IMR-90 (cell line): Measurements from ENCODE around the gene CHRM1. TPM values are rescaled to one million over a fixed set of nuclear protein-coding genes. Genes with fewer than 3 reads are reported as not detected.
"Not testable (repeated sequence)": the region's sequence is repeated elsewhere in the genome, so short reads cannot be mapped to it uniquely, and the experiment has no call there.

Experiments
- ATAC-seq: fragments of 200-7000 bp; cut with Tn5 transposase; 2 replicates; pipeline ENCODE4 v1.9.1; 2020; ENCODE audit warnings: low read depth, mild to moderate bottlenecking, moderate library complexity
- BruUV-seq: library from RNA; stranded (reverse); fragments of 400-500 nt; replicated peaks from 2 replicates; lab custom pipeline; 2021; lab: Mats Ljungman, UMichigan
- CTCF ChIA-PET: fragments of 300-600 bp; formaldehyde crosslinking; extraction: SDS; loops from one replicate; lab custom pipeline; 2021; ENCODE audit warnings: antibody characterized with exemption; lab: Yijun Ruan, JAX
- POLR2A ChIA-PET: fragments of 300-600 bp; sonication (Branson Sonifier 250); formaldehyde crosslinking; loops from one replicate; lab custom pipeline; 2022; ENCODE audit warnings: antibody characterized with exemption; ENCODE audit not compliant: unreplicated experiment; lab: Charles Lee
- DNase-seq: peaks from one replicate; pipeline ENCODE4 v3.0.0; 2013
- H2AFZ ChIP-seq: replicated peaks from 2 replicates; pipeline ENCODE3; 2013; ENCODE audit warnings: low read length, mild to moderate bottlenecking; ENCODE audit not compliant: poor library complexity
- H2AK5ac ChIP-seq: 2 replicates; pipeline ENCODE4 v1.6.1; 2013; ENCODE audit warnings: low read depth, low read length, inconsistent platforms
- H2AK9ac ChIP-seq: replicated peaks from 2 replicates; pipeline ENCODE3; 2013; ENCODE audit warnings: mild to moderate bottlenecking, low read depth, low read length, moderate library complexity; ENCODE audit not compliant: poor library complexity
- H2BK120ac ChIP-seq: 2 replicates; pipeline ENCODE4 v1.6.1; 2013; ENCODE audit warnings: low read depth, low read length, inconsistent platforms
- H2BK15ac ChIP-seq: 3 replicates; pipeline ENCODE4 v1.6.1; 2013; ENCODE audit warnings: low read depth, low read length, inconsistent platforms
- H2BK20ac ChIP-seq: 2 replicates; pipeline ENCODE4 v1.6.1; 2013; ENCODE audit warnings: low read depth, mild to moderate bottlenecking, inconsistent platforms, low read length, moderate library complexity
- H2BK5ac ChIP-seq: 2 replicates; pipeline ENCODE4 v1.6.1; 2013; ENCODE audit warnings: mild to moderate bottlenecking, low read depth, low read length, inconsistent platforms; ENCODE audit not compliant: poor library complexity, severe bottlenecking
- H3K14ac ChIP-seq: replicated peaks from 2 replicates; pipeline ENCODE4 v1.6.1; 2013; ENCODE audit warnings: low read depth, low read length, inconsistent platforms
- H3K18ac ChIP-seq: 2 replicates; pipeline ENCODE4 v1.6.1; 2013; ENCODE audit warnings: low read depth, low read length, control low read depth
- H3K23ac ChIP-seq: 2 replicates; pipeline ENCODE4 v1.6.1; 2013; ENCODE audit warnings: low read depth, low read length, inconsistent platforms
- H3K27ac ChIP-seq: 2 replicates; pipeline ENCODE4 v1.5.1; 2013; ENCODE audit warnings: mild to moderate bottlenecking, control low read depth, low read length; ENCODE audit not compliant: insufficient read depth
- H3K27me3 ChIP-seq: 2 replicates; pipeline ENCODE4 v1.6.1; 2013; ENCODE audit warnings: low read length; ENCODE audit not compliant: control insufficient read depth, insufficient read depth
- H3K36me3 ChIP-seq: 2 replicates; pipeline ENCODE4 v1.6.1; 2013; ENCODE audit warnings: low read length, mixed read lengths; ENCODE audit not compliant: control insufficient read depth, insufficient read depth
- H3K4ac ChIP-seq: 2 replicates; pipeline ENCODE4 v1.6.1; 2013; ENCODE audit warnings: low read depth, low read length, inconsistent platforms
- H3K4me1 ChIP-seq: 2 replicates; pipeline ENCODE4 v1.6.1; 2013; ENCODE audit warnings: low read length, mixed read lengths; ENCODE audit not compliant: control insufficient read depth, insufficient read depth
- H3K4me2 ChIP-seq: 2 replicates; pipeline ENCODE4 v1.6.1; 2013; ENCODE audit warnings: low read depth, mild to moderate bottlenecking, control low read depth, low read length, moderate library complexity
- H3K4me3 ChIP-seq: 2 replicates; pipeline ENCODE4 v1.5.1; 2013; ENCODE audit warnings: low read depth, mild to moderate bottlenecking, control low read depth, low read length, moderate library complexity; ENCODE audit not compliant: insufficient read depth
- H3K56ac ChIP-seq: 2 replicates; pipeline ENCODE4 v1.6.1; 2013; ENCODE audit warnings: low read length, inconsistent platforms; ENCODE audit not compliant: insufficient read depth; ENCODE audit errors: extremely low read depth
- H3K79me1 ChIP-seq, 2 experiments: 2 replicates each; pipeline ENCODE4 v1.6.1; 2013; ENCODE audit warnings: low read length in 2 of 2, inconsistent platforms in 1 of 2, low read depth in 1 of 2
- H3K9ac ChIP-seq: 2 replicates; pipeline ENCODE4 v1.6.1; 2013; ENCODE audit warnings: low read depth, low read length, control low read depth
- H3K9me1 ChIP-seq: 2 replicates; pipeline ENCODE4 v1.6.1; 2013; ENCODE audit warnings: low read length, inconsistent platforms; ENCODE audit not compliant: insufficient read depth
- H3K9me3 ChIP-seq: 2 replicates; pipeline ENCODE4 v1.6.1; 2013; ENCODE audit warnings: low read length; ENCODE audit not compliant: control insufficient read depth, insufficient read depth
- H4K20me1 ChIP-seq: 2 replicates; pipeline ENCODE4 v1.6.1; 2013; ENCODE audit warnings: low read length, inconsistent platforms; ENCODE audit not compliant: insufficient read depth
- H4K5ac ChIP-seq: 2 replicates; pipeline ENCODE4 v1.6.1; 2013; ENCODE audit warnings: mild to moderate bottlenecking, low read depth, low read length, control low read depth
- H4K8ac ChIP-seq, 2 experiments: 2 replicates each; pipeline ENCODE4 v1.6.1; 2013; ENCODE audit warnings: low read depth in 2 of 2, low read length in 2 of 2, control low read depth in 1 of 2, inconsistent platforms in 1 of 2
- H4K91ac ChIP-seq: 2 replicates; pipeline ENCODE4 v1.6.1; 2013; ENCODE audit warnings: low read depth, low read length, inconsistent platforms; ENCODE audit not compliant: insufficient read depth
- WGBS, 2 experiments: methylation state at CpG; one replicate each; pipeline versions ENCODE4 v1.1.5 to v1.1.7; 2013; ENCODE audit warnings: missing lambda C conversion rate in 2 of 2; ENCODE audit not compliant: insufficient read length in 1 of 2; ENCODE audit errors: extremely low coverage in 2 of 2; 5-methylcytosine and 5-hydroxymethylcytosine counted together
- dilution Hi-C: fragments of 300-500 bp; cut with HindIII; formaldehyde crosslinking; loops from one replicate; pipeline ENCODE4 v1.14.3; 2018; ENCODE audit warnings: low sequenced_read_pairs; ENCODE audit not compliant: unreplicated experiment
- in situ Hi-C: fragments of 300-500 bp; cut with MboI; formaldehyde crosslinking; loops from 3 replicates; pipeline ENCODE4 v1.14.3; 2019; ENCODE audit warnings: low sequenced_read_pairs, inconsistent platforms, mixed read lengths
- intact Hi-C: fragments of 100-400 bp; cut with micrococcal nuclease; formaldehyde crosslinking; loops from 2 replicates; pipeline ENCODE4 v1.10.0; 2022
- polyA plus RNA-seq, 3 experiments: library from polyadenylated mRNA; depleted of rRNA; stranded (reverse); fragments of >200 nt; gene quantifications; 2 replicates each; pipeline ENCODE4 v1.2.3, GENCODE V29; 2012; ENCODE audit warnings: low replicate concordance in 1 of 3
- total RNA-seq: library from RNA; depleted of rRNA; stranded (reverse); fragments of >200 nt; gene quantifications from 2 replicates; pipeline ENCODE4 v1.2.3, GENCODE V29; 2012

The CHRM1 gene
- total and polyA plus RNA-seq, 2 of the 4 experiments (the other 2 are of a cell fraction): not detected

GRCh38 chr11:62861564-62862192, 59.5 kb downstream of the CHRM1 start:
- H3K27me3 ChIP-seq, H3K9me1 ChIP-seq, H3K23ac ChIP-seq, H3K36me3 ChIP-seq, H3K4me2 ChIP-seq, H3K4me3 ChIP-seq, H4K20me1 ChIP-seq, H3K56ac ChIP-seq, dilution Hi-C loops, BruUV-seq, H3K9ac ChIP-seq, H2BK120ac ChIP-seq, H2AK5ac ChIP-seq, H4K91ac ChIP-seq, ATAC-seq, H3K14ac ChIP-seq, H3K18ac ChIP-seq, H2AK9ac ChIP-seq, H2AFZ ChIP-seq, DNase-seq, H4K8ac ChIP-seq, H3K4ac ChIP-seq, H2BK5ac ChIP-seq, H4K5ac ChIP-seq, H3K27ac ChIP-seq, H3K4me1 ChIP-seq, H2BK15ac ChIP-seq, H2BK20ac ChIP-seq, H3K9me3 ChIP-seq: not testable (repeated sequence)
- intact Hi-C loops: loop anchor here (1.0 to 5.0 kb wide), 4 partner anchors 21 to 249 kb away; partner anchors contain the start of genes EML3, HNRNPUL2, ROM1 and TTC9C
- ChIA-PET POLR2A (interaction anchor here (0.5 to 0.6 kb wide), 2 partner anchors 22 to 42 kb away, joined by 3 to 4 read pairs; no protein-coding TSS in a partner anchor), CTCF (interaction anchor here (0.6 to 1.0 kb wide), 3 partner anchors 74 to 163 kb away, joined by 3 to 5 read pairs (median 4); no protein-coding TSS in a partner anchor)
- whole genome bisulfite sequencing, 2 experiments: 84% methylated on average over 5 of the region's 16 CpGs; no CpG with 5 or more reads in 1 of the 2 experiments
- peaks cover 18 to 26% of the 10 kb centered on the region in 2 experiments; a peak in 3 of 4 replicates for H3K79me1 ChIP-seq
- in situ Hi-C loops: loop anchor here (25.0 kb wide), 1 partner anchor 474 kb away; no protein-coding TSS in a partner anchor
